ENCODE data around the gene ZNF334.

DNA sequence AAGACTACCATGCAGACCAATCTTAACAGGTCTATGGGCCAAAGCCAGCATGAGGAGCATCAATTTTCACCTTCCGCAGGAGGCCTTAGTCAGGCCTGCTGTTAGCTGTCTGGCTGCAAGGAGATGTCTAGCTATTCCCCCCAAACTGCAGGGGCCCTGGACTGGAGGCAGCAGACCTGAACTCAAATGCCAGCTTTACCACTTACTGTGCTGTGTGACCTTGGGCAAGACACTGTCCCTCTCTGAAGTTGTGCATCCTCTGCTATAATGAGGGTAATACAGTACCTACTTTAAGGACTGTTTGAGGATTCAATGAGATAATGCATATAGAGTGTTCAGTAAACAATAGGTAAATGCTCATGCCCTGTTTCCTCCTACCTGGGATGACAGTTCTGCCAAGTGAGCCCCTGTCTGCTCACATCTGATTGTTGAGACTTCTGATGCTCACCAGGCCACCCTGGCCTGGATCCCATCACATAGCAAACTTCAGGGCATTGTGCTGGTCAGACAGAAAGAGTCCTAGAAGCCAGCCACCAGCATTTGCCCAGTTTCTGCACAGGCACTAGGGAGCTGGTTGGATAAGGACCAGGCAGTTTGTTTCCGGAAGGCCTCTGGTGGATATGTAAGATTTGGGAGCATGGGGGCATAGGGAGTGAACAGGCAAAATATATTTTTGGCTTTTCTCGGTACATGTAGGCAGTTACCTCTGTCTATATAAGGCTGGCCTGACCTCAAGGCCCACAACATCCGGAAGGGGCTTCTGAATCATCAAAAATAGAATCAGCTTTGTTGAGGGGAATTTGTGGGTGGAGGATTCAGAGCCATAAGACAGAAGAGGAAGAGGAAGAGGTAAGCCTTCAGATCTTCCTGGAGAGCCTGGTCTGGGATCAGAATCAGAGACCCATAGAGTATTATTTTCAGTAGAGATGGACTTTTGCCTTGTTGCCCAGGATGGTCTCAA lies 39.4 kb upstream of the ZNF334 start:
- TF ChIP-seq, protein P1, sequence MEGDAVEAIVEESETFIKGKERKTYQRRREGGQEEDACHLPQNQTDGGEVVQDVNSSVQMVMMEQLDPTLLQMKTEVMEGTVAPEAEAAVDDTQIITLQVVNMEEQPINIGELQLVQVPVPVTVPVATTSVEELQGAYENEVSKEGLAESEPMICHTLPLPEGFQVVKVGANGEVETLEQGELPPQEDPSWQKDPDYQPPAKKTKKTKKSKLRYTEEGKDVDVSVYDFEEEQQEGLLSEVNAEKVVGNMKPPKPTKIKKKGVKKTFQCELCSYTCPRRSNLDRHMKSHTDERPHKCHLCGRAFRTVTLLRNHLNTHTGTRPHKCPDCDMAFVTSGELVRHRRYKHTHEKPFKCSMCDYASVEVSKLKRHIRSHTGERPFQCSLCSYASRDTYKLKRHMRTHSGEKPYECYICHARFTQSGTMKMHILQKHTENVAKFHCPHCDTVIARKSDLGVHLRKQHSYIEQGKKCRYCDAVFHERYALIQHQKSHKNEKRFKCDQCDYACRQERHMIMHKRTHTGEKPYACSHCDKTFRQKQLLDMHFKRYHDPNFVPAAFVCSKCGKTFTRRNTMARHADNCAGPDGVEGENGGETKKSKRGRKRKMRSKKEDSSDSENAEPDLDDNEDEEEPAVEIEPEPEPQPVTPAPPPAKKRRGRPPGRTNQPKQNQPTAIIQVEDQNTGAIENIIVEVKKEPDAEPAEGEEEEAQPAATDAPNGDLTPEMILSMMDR (conservative IDR thresholded peaks at IDR 0.05; ENCODE audit: low read depth, low read length) = no peak
- TF ChIP-seq POLR2A (IDR thresholded peaks at IDR 0.05; ENCODE audit: low read depth, low read length) (no peak), CHD1 (IDR thresholded peaks at IDR 0.05; ENCODE audit: low read depth, low read length) (no peak), CEBPB (IDR thresholded peaks at IDR 0.05; ENCODE audit: low read depth, low read length) (no peak), MXI1 (IDR thresholded peaks at IDR 0.05; ENCODE audit: borderline replicate concordance, low read depth, low read length) (no peak), RCOR1 (IDR thresholded peaks at IDR 0.05; ENCODE audit: insufficient replicate concordance, low read length) (no peak), RAD21 (IDR thresholded peaks at IDR 0.05; ENCODE audit: low read length) (no peak), NFE2L2 (IDR thresholded peaks at IDR 0.05; ENCODE audit: low read depth, low read length) (no peak), BHLHE40 (IDR thresholded peaks at IDR 0.05; ENCODE audit: low read depth, low read length) (no peak)
- TF ChIP-seq, protein P2, sequence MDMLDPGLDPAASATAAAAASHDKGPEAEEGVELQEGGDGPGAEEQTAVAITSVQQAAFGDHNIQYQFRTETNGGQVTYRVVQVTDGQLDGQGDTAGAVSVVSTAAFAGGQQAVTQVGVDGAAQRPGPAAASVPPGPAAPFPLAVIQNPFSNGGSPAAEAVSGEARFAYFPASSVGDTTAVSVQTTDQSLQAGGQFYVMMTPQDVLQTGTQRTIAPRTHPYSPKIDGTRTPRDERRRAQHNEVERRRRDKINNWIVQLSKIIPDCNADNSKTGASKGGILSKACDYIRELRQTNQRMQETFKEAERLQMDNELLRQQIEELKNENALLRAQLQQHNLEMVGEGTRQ (IDR thresholded peaks at IDR 0.05; ENCODE audit: low read depth, low read length) = no peak
